ENCODE measurements around the gene SLC25A1. TPM values are rescaled to one million over a fixed set of nuclear protein-coding genes. Genes with fewer than 3 reads are reported as not detected.

SLC25A1 gene
- total and polyA plus RNA-seq, 2 of the 4 experiments (the other 2 are of a cell fraction) = 41.0 to 56.5 TPM

DNA sequence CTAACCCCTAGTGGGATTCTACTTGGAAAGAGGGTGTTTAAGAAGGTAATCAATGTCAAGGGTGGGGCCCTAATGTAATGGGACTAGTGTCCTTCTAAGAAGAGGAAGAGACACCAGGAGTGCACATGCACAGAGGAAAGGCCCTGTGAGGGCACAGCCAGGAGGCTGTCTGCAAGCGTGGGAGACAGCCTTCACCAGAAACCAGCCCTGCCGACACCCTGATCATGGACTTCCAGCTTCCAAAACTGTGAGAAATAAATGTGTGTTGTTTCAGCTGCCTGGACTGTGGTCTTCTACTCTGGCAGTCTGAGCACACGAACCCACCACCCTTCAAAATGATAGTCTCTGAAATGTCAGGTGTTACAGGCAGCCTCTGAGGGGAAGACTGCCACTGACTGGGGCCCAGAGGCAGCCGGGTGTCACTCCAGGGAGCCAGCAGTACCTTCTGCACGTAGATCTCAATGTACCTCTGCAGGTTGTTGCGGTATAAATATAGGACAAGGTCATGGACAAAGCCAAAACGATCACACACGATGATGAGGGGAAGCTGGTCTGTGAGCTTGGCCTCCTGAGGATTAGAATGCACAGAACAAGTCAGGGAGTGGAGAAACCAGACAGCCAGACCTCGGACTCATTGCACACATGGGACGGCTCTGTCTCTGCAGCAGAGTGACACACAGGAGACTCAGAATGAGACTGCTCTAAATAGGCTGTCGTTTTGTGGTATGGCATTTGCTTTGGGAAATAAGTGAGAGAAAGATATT lies 43.9 kb upstream of the SLC25A1 start:
- no peak overlapping the region for H3K56ac ChIP-seq (ENCODE audit: extremely low read depth, insufficient read depth, low read length)
- DNase-seq = no peak
- H2BK120ac ChIP-seq (ENCODE audit: low read depth, low read length) = no peak overlapping the region
- peaks cover 7% of the 10 kb centered on the region; the same call in 1 of the 2 replicates for H3K9me1 ChIP-seq (ENCODE audit: insufficient read depth, low read length)
- H2BK20ac ChIP-seq (ENCODE audit: low read depth, low read length) = no peak overlapping the region
- no peak overlapping the region for H4K5ac ChIP-seq (ENCODE audit: low read depth, low read length)
- H3K27ac ChIP-seq (ENCODE audit: insufficient read depth, low read length) = no peak overlapping the region
- ChIA-PET POLR2A (ENCODE audit: unreplicated experiment) (no interaction called here), CTCF (no interaction called here)
- no peak for ATAC-seq (ENCODE audit: low read depth)
- H4K91ac ChIP-seq (ENCODE audit: insufficient read depth, low read depth, low read length) = no peak overlapping the region
- H3K9ac ChIP-seq (ENCODE audit: low read depth, low read length) = no peak overlapping the region
- no peak overlapping the region for H2BK5ac ChIP-seq (ENCODE audit: low read depth, low read length, poor library complexity, severe bottlenecking)
- no peak overlapping the region for H2BK15ac ChIP-seq (ENCODE audit: low read depth, low read length)
- H3K4ac ChIP-seq (ENCODE audit: low read depth, low read length) = no peak overlapping the region
- peaks cover 31% of the 10 kb centered on the region for H3K36me3 ChIP-seq (ENCODE audit: control insufficient read depth, insufficient read depth, low read length)
- 97% methylated on average over 5 of the region's 11 CpGs; no CpG with 5 or more reads in 1 of the 2 experiments for WGBS, 2 experiments (ENCODE audit: extremely low coverage in 2 of 2, insufficient read length in 1 of 2)
- no peak overlapping the region for H3K18ac ChIP-seq (ENCODE audit: low read depth, low read length)
- intact Hi-C loops (cut with micrococcal nuclease) = no loop called here
- no peak overlapping the region for H3K4me2 ChIP-seq (ENCODE audit: low read depth, low read length)
- no TSS peak for BruUV-seq (replicated peaks)
- no peak overlapping the region for H3K23ac ChIP-seq (ENCODE audit: low read depth, low read length)
- H3K27me3 ChIP-seq (ENCODE audit: control insufficient read depth, insufficient read depth, low read length) = no peaks in the 10 kb centered on the region
- H3K4me1 ChIP-seq (ENCODE audit: control insufficient read depth, insufficient read depth, low read length) = no peaks in the 10 kb centered on the region
- no peaks in the 10 kb centered on the region for H3K9me3 ChIP-seq (ENCODE audit: control insufficient read depth, insufficient read depth, low read length)
- no peak overlapping the region for H3K4me3 ChIP-seq (ENCODE audit: insufficient read depth, low read depth, low read length)
- TF ChIP-seq, protein P1, sequence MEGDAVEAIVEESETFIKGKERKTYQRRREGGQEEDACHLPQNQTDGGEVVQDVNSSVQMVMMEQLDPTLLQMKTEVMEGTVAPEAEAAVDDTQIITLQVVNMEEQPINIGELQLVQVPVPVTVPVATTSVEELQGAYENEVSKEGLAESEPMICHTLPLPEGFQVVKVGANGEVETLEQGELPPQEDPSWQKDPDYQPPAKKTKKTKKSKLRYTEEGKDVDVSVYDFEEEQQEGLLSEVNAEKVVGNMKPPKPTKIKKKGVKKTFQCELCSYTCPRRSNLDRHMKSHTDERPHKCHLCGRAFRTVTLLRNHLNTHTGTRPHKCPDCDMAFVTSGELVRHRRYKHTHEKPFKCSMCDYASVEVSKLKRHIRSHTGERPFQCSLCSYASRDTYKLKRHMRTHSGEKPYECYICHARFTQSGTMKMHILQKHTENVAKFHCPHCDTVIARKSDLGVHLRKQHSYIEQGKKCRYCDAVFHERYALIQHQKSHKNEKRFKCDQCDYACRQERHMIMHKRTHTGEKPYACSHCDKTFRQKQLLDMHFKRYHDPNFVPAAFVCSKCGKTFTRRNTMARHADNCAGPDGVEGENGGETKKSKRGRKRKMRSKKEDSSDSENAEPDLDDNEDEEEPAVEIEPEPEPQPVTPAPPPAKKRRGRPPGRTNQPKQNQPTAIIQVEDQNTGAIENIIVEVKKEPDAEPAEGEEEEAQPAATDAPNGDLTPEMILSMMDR (conservative IDR thresholded peaks at IDR 0.05; ENCODE audit: low read depth, low read length) = no peak
- TF ChIP-seq POLR2A (IDR thresholded peaks at IDR 0.05; ENCODE audit: low read depth, low read length) = no peak
- no peak for TF ChIP-seq CHD1 (IDR thresholded peaks at IDR 0.05; ENCODE audit: low read depth, low read length)
- TF ChIP-seq CEBPB (IDR thresholded peaks at IDR 0.05; ENCODE audit: low read depth, low read length) = no peak
- H2AK5ac ChIP-seq (ENCODE audit: low read depth, low read length) = no peak overlapping the region
- H3K14ac ChIP-seq (replicated peaks; ENCODE audit: low read depth, low read length) = no peak overlapping the region
- no peaks in the 10 kb centered on the region for H4K20me1 ChIP-seq (ENCODE audit: insufficient read depth, low read length)
- in situ Hi-C loops (cut with MboI; ENCODE audit: low sequenced_read_pairs) = no loop called here
- no peak overlapping the region for H2AK9ac ChIP-seq (replicated peaks; ENCODE audit: low read depth, low read length, poor library complexity)
- dilution Hi-C loops (cut with HindIII; ENCODE audit: low sequenced_read_pairs, unreplicated experiment) = no loop called here
- no peaks in the 10 kb centered on the region for H3K79me1 ChIP-seq (ENCODE audit: low read depth in 1 of 2, low read length in 2 of 2)
- H4K8ac ChIP-seq (ENCODE audit: low read depth in 2 of 2, low read length in 2 of 2) = no peak overlapping the region
- no peak overlapping the region for H2AFZ ChIP-seq (replicated peaks; ENCODE audit: low read length, poor library complexity)
